Hepatocyte (in vitro differentiated cells): Measurements from ENCODE around the gene ZFYVE19.

ENCODE experiments used
- EZH2 ChIP-seq: fragments of 200-600 bp; sonication (generic); IDR thresholded peaks from 2 replicates; pipeline ENCODE4 v1.6.1; 2016; ENCODE audit warnings: antibody characterized with exemption, mild to moderate bottlenecking, borderline replicate concordance
- EZH2phosphoT487 ChIP-seq: fragments of 200-600 bp; sonication (generic); IDR thresholded peaks from one replicate; pipeline ENCODE4 v1.6.1; 2018; ENCODE audit warnings: antibody characterized with exemption, mild to moderate bottlenecking, low read depth, moderate library complexity; ENCODE audit not compliant: unreplicated experiment, severe bottlenecking
- TF ChIP-seq, protein P1 (sequence below): fragments of 200-600 bp; sonication (generic); IDR thresholded peaks from 2 replicates; pipeline ENCODE4 v1.5.1; 2016; ENCODE audit warnings: antibody characterized with exemption, mild to moderate bottlenecking; ENCODE audit not compliant: poor library complexity

DNA sequence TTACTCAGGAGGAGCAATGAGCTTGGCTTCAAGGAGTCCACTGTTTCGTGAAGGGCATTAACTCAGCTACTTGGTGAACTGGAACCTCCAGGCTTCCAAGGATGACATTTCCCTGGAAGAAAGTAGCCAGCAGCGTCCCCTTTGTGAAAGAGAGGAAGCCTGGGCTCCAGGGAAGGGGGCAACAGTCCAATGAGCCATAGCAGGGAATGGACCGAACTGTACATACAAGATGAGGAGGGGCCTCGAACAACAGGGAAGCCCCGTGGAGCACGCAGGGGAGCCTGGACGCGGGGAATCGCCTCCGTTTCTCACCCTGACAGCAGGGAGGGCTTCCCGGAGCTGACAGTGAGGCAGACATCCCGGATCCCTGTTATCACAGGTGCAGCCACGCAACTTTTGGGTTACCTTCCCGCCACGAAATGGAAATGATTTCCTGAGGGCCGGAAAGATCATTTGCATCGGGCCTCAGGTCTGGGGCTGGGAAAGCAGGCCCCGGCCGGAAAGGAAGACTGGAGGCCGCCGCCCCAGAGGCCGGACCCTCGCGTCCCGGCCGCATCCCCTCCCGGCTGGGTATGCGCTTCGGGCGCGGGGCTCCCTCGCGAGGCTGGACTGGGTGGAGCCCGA, 36.5 kb downstream of the ZFYVE19 start:
- TF ChIP-seq, protein P1, sequence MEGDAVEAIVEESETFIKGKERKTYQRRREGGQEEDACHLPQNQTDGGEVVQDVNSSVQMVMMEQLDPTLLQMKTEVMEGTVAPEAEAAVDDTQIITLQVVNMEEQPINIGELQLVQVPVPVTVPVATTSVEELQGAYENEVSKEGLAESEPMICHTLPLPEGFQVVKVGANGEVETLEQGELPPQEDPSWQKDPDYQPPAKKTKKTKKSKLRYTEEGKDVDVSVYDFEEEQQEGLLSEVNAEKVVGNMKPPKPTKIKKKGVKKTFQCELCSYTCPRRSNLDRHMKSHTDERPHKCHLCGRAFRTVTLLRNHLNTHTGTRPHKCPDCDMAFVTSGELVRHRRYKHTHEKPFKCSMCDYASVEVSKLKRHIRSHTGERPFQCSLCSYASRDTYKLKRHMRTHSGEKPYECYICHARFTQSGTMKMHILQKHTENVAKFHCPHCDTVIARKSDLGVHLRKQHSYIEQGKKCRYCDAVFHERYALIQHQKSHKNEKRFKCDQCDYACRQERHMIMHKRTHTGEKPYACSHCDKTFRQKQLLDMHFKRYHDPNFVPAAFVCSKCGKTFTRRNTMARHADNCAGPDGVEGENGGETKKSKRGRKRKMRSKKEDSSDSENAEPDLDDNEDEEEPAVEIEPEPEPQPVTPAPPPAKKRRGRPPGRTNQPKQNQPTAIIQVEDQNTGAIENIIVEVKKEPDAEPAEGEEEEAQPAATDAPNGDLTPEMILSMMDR, result no peak
- TF ChIP-seq EZH2 (no peak), EZH2phosphoT487 (no peak)
